ENCODE data around the gene MGMT.

The MGMT gene

GRCh38 chr10:129622736-129623135 lies 155.7 kb downstream of the MGMT start:
- no peak for DNase-seq (ENCODE audit: low read depth in 2 of 2)

GRCh38 chr10:129624526-129624925 lies 157.5 kb downstream of the MGMT start:
- no peak for DNase-seq (ENCODE audit: low read depth in 2 of 2)

- no peak for DNase-seq (ENCODE audit: low read depth in 2 of 2)
Measured at GRCh38 chr10:129626309-129626708, 159.3 kb downstream of the MGMT start.

- no peak for DNase-seq (ENCODE audit: low read depth in 2 of 2)
Measured at GRCh38 chr10:129626796-129627435, 159.9 kb downstream of the MGMT start.

GRCh38 chr10:129627442-129627841 lies 160.4 kb downstream of the MGMT start:
- DNase-seq (ENCODE audit: low read depth in 2 of 2): no peak

GRCh38 chr10:129628823-129629222 lies 161.8 kb downstream of the MGMT start:
- DNase-seq (ENCODE audit: low read depth in 2 of 2): no peak

- no peak for DNase-seq (ENCODE audit: low read depth in 2 of 2)
Measured at GRCh38 chr10:129629911-129630310, 162.9 kb downstream of the MGMT start.

- DNase-seq (ENCODE audit: low read depth in 2 of 2): no peak
Measured at GRCh38 chr10:129631006-129631405, 164.0 kb downstream of the MGMT start.

GRCh38 chr10:129631870-129632623 lies 165.0 kb downstream of the MGMT start:
- no peak for DNase-seq (ENCODE audit: low read depth in 2 of 2)

GRCh38 chr10:129637010-129637409 lies 170.0 kb downstream of the MGMT start:
- DNase-seq (ENCODE audit: low read depth in 2 of 2): no peak

GRCh38 chr10:129637846-129638245 lies 170.8 kb downstream of the MGMT start:
- no peak for DNase-seq (ENCODE audit: low read depth in 2 of 2)

- DNase-seq (ENCODE audit: low read depth in 2 of 2): no peak
Measured at GRCh38 chr10:129641351-129641750, 174.3 kb downstream of the MGMT start.

GRCh38 chr10:129641982-129642381 lies 174.9 kb downstream of the MGMT start:
- no peak for DNase-seq (ENCODE audit: low read depth in 2 of 2)

- no peak for DNase-seq (ENCODE audit: low read depth in 2 of 2)
Measured at GRCh38 chr10:129642427-129642826, 175.4 kb downstream of the MGMT start.

GRCh38 chr10:129643266-129643665 lies 176.2 kb downstream of the MGMT start:
- DNase-seq (ENCODE audit: low read depth in 2 of 2): no peak

- DNase-seq (ENCODE audit: low read depth in 2 of 2): no peak
Measured at GRCh38 chr10:129645487-129645886, 178.4 kb downstream of the MGMT start.

- DNase-seq (ENCODE audit: low read depth in 2 of 2): no peak
Measured at GRCh38 chr10:129646973-129647372, 179.9 kb downstream of the MGMT start.

- no peak for DNase-seq (ENCODE audit: low read depth in 2 of 2)
Measured at GRCh38 chr10:129647590-129647989, 180.5 kb downstream of the MGMT start.

- DNase-seq (ENCODE audit: low read depth in 2 of 2): no peak
Measured at GRCh38 chr10:129648856-129649255, 181.8 kb downstream of the MGMT start.

- no peak for DNase-seq (ENCODE audit: low read depth in 2 of 2)
Measured at GRCh38 chr10:129652021-129652420, 185.0 kb downstream of the MGMT start.

- no peak for DNase-seq (ENCODE audit: low read depth in 2 of 2)
Measured at GRCh38 chr10:129652521-129653201, 185.6 kb downstream of the MGMT start.

- no peak for DNase-seq (ENCODE audit: low read depth in 2 of 2)
Measured at GRCh38 chr10:129653428-129653827, 186.4 kb downstream of the MGMT start.

GRCh38 chr10:129653861-129654260 lies 186.8 kb downstream of the MGMT start:
- DNase-seq (ENCODE audit: low read depth in 2 of 2): no peak

Data from stimulated activated CD4-positive, alpha-beta T cell treated with anti-CD3 and anti-CD28 coated beads, Interleukin-15, amount 100 ng/mL, for 48 hours (primary cell).